WTC11 (cell line): ENCODE results near the gene ABCA13.

Experiments
- ATF2 ChIP-seq: sonication (generic); formaldehyde crosslinking; IDR thresholded peaks from 2 replicates; pipeline ENCODE4 v1.8.1; 2022; ENCODE audit warnings: low read depth, missing genetic modification reagents, borderline replicate concordance
- CREB1 ChIP-seq: sonication (generic); formaldehyde crosslinking; IDR thresholded peaks from 2 replicates; pipeline ENCODE4 v1.8.0; 2023; ENCODE audit warnings: mild to moderate bottlenecking, missing genetic modification reagents
- E2F5 ChIP-seq: sonication (generic); formaldehyde crosslinking; IDR thresholded peaks from 2 replicates; pipeline ENCODE4 v1.8.1; 2022; ENCODE audit warnings: mild to moderate bottlenecking, moderate library complexity, missing genetic modification reagents
- MAX ChIP-seq: sonication (generic); formaldehyde crosslinking; IDR thresholded peaks from 2 replicates; pipeline ENCODE4 v1.8.0; 2022; ENCODE audit warnings: mild to moderate bottlenecking, missing genetic modification reagents
- ZNF512 ChIP-seq: sonication (generic); formaldehyde crosslinking; IDR thresholded peaks from 2 replicates; pipeline ENCODE4 v1.8.1; 2022; ENCODE audit warnings: missing genetic modification reagents, borderline replicate concordance

- TF ChIP-seq ATF2 (CRISPR knock-in tag): no peak
- no peak for TF ChIP-seq MAX (CRISPR knock-in tag)
- TF ChIP-seq ZNF512 (CRISPR knock-in tag): no peak
- no peak for TF ChIP-seq CREB1 (CRISPR knock-in tag)
- no peak for TF ChIP-seq E2F5 (CRISPR knock-in tag)
These were observed 2.6 kb downstream of the ABCA13 start for GRCh38 chr7:48173756-48174382.
